Ascending aorta (tissue), 2 donors: ENCODE measurements around the gene SIX5. TPM values are rescaled to one million over a fixed set of nuclear protein-coding genes. Genes with fewer than 3 reads are reported as not detected.

Experiments used
- DNase-seq, 2 donors: peaks; one replicate each; pipeline ENCODE4 v3.0.0-alpha.2; 2019; ENCODE audit warnings: low spot score in 2 of 2
- H3K27ac ChIP-seq, 2 donors: fragments of 200-600 bp; sonication (generic); one replicate each; pipeline ENCODE4 v1.5.1; 2016 to 2017; ENCODE audit warnings: mild to moderate bottlenecking in 1 of 2
- H3K27me3 ChIP-seq: fragments of 200-600 bp; sonication (generic); one replicate; pipeline ENCODE4 v1.5.1; 2017
- H3K36me3 ChIP-seq, 2 donors: fragments of 200-600 bp; sonication (generic); one replicate each; pipeline ENCODE4 v1.5.1; 2016
- H3K4me1 ChIP-seq, 2 donors: fragments of 200-600 bp; sonication (generic); one replicate each; pipeline ENCODE4 v1.5.1; 2016 to 2017; ENCODE audit warnings: mild to moderate bottlenecking in 1 of 2
- H3K4me3 ChIP-seq, 2 donors: fragments of 200-600 bp; sonication (generic); one replicate each; pipeline ENCODE4 v1.5.1; 2016 to 2017; ENCODE audit warnings: mild to moderate bottlenecking in 1 of 2
- H3K9me3 ChIP-seq, 2 donors: fragments of 200-600 bp; sonication (generic); one replicate each; pipeline ENCODE4 v1.5.1; 2016
- CTCF ChIP-seq, 3 experiments: fragments of 200-600 bp in 2 of 3; fragments of 450-650 bp in 1 of 3; sonication (generic) in 2 of 3; IDR thresholded peaks; one replicate each; pipeline ENCODE4 v1.5.1; 2016 to 2019; ENCODE audit warnings: antibody characterized with exemption in 3 of 3, mild to moderate bottlenecking in 1 of 3, moderate library complexity in 1 of 3
- intact Hi-C: fragments of 100-400 bp; cut with DNase I; formaldehyde crosslinking; loops from one replicate; pipeline ENCODE4 v1.15.1; 2023
- total RNA-seq: library from RNA; depleted of rRNA; stranded (reverse); fragments of >200 nt; gene quantifications from one replicate; pipeline ENCODE4 v1.1.0, GENCODE V29; 2016

SIX5 gene
- total RNA-seq, 1 donor from 2014 or later: 39.2 TPM

- H3K27me3 ChIP-seq: no peaks in the 10 kb centered on the region
- peak overlapping the region in 1 of 2 donors; percentile 67 for H3K27ac ChIP-seq
- no peak for DNase-seq
- TF ChIP-seq CTCF (IDR thresholded peaks at IDR 0.05): no peak
- intact Hi-C loops: loop anchor here (2.0 to 5.0 kb wide), 2 partner anchors 47 to 202 kb away; partner anchors contain the start of gene SYMPK
- H3K4me3 ChIP-seq: peak overlapping the region; percentile 14 to 63
- peaks cover 0 to 4% of the 10 kb centered on the region in 2 donors for H3K4me1 ChIP-seq
- H3K9me3 ChIP-seq: no peaks in the 10 kb centered on the region
- H3K36me3 ChIP-seq: peaks cover 8 to 10% of the 10 kb centered on the region in 2 donors
Measured at GRCh38 chr19:45815481-45816216, 46.6 kb upstream of the SIX5 start.

GRCh38 chr19:45814851-45815480 is 45.9 kb upstream of the SIX5 start, which contains the start of gene RSPH6A:
Gene RSPH6A (minus strand): TSS chr19:45815308. CDS start chr19:45815176, 132 bp downstream.
- no peaks in the 10 kb centered on the region for H3K27me3 ChIP-seq
- H3K36me3 ChIP-seq: peaks cover 2 to 6% of the 10 kb centered on the region in 2 donors
- H3K9me3 ChIP-seq: no peaks in the 10 kb centered on the region
- peak within 1 kb of the TSS in 1 of 2 donors; percentile 67 for H3K27ac ChIP-seq
- DNase-seq: no peak
- peak within 1 kb of the TSS; percentile 14 to 63 for H3K4me3 ChIP-seq
- peaks cover 0 to 4% of the 10 kb centered on the region in 2 donors for H3K4me1 ChIP-seq
- no peak for TF ChIP-seq CTCF (IDR thresholded peaks at IDR 0.05)
- intact Hi-C loops: loop anchor here (5.0 kb wide), 1 partner anchor 202 kb away; no protein-coding TSS in a partner anchor

GRCh38 chr19:45814166-45814780 is 45.2 kb upstream of the SIX5 start:
- intact Hi-C loops: no loop called here
- TF ChIP-seq CTCF (IDR thresholded peaks at IDR 0.05): no peak
- H3K4me3 ChIP-seq: no peak overlapping the region
- H3K4me1 ChIP-seq: peaks cover 0 to 9% of the 10 kb centered on the region in 2 donors
- no peaks in the 10 kb centered on the region for H3K27me3 ChIP-seq
- DNase-seq: no peak
- no peaks in the 10 kb centered on the region for H3K36me3 ChIP-seq
- H3K27ac ChIP-seq: no peak overlapping the region
- no peaks in the 10 kb centered on the region for H3K9me3 ChIP-seq

GRCh38 chr19:45812297-45812696 is 43.2 kb upstream of the SIX5 start:
- no peak for TF ChIP-seq CTCF (IDR thresholded peaks at IDR 0.05)
- H3K36me3 ChIP-seq: no peaks in the 10 kb centered on the region
- intact Hi-C loops: no loop called here

GRCh38 chr19:45809643-45810159 is 40.6 kb upstream of the SIX5 start:
- Histone ChIP-seq H3K4me3 (no peak overlapping the region), H3K4me1 (peaks cover 0 to 5% of the 10 kb centered on the region in 2 donors), H3K36me3 (no peaks in the 10 kb centered on the region), H3K9me3 (no peaks in the 10 kb centered on the region), H3K27ac (no peak overlapping the region), H3K27me3 (no peaks in the 10 kb centered on the region)
- no peak for TF ChIP-seq CTCF (IDR thresholded peaks at IDR 0.05)
- intact Hi-C loops: no loop called here
- no peak for DNase-seq

More at GRCh38 chr19:45812297-45812696, 43.2 kb upstream of the SIX5 start:
- Histone ChIP-seq H3K9me3 (no peaks in the 10 kb centered on the region), H3K4me3 (no peak overlapping the region), H3K27ac (no peak overlapping the region), H3K4me1 (peaks cover 0 to 9% of the 10 kb centered on the region in 2 donors), H3K27me3 (no peaks in the 10 kb centered on the region)
- DNase-seq: no peak
